ENCODE results near the gene AKAP8L. TPM values are rescaled to one million over a fixed set of nuclear protein-coding genes. Genes with fewer than 3 reads are reported as not detected.

The AKAP8L gene
- total RNA-seq, 1 experiment from 2014 or later: 86.3 TPM

DNA sequence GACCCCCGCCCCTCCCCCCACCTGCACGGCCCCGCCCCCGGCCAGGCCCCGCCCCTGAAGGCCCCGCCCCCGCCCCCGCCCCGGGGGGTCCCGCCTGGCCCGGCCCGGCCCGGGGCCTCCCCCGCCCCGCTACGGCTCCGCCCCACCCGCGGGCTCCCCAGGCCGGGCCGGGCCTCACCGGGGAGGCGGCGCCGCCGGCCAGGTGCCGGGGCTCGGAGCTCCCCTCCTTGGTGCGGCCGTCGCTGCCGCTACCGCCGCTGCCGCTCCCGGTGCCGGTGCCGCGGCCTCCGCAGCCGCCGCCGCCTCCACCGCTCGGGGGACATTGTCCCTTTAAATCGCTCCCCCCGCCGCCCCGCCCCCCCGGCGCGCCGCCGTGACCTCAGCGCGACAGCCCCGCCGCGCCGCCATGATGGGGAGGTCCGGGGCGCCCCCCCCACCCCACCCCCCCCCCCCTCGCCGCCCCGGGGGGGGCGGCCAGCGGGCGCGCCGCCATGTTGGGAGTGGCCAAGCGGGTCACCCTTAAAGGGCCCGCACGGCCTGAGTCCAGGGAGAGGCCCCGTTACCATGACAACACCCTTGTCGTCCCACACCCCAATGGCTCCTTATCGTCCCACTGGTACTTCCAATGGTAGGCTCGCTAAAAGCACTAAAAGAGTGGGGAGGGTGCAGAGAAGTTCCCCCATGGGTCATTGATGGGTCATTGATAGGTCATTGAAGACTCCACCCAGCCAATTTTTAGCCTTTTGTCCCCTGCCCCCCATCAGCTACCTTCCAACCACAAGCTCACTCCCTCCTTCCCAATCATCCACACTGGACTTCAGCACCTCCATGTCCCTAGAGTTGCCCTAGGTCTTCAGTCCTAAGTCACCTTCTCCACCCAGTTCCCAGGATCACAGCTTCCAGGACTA lies 31.1 kb upstream of the AKAP8L start, which contains the start of gene WIZ:
Gene WIZ, minus strand, starts transcription at position 337 of the 908 bp plus-strand sequence. CDS start 1,649 bp downstream, outside the sequence.
- peak; percentile 79 for DNase-seq (ENCODE audit: low spot score)
- in situ Hi-C loops (cut with HindIII; ENCODE audit: low sequenced_read_pairs): no loop called here

DNA sequence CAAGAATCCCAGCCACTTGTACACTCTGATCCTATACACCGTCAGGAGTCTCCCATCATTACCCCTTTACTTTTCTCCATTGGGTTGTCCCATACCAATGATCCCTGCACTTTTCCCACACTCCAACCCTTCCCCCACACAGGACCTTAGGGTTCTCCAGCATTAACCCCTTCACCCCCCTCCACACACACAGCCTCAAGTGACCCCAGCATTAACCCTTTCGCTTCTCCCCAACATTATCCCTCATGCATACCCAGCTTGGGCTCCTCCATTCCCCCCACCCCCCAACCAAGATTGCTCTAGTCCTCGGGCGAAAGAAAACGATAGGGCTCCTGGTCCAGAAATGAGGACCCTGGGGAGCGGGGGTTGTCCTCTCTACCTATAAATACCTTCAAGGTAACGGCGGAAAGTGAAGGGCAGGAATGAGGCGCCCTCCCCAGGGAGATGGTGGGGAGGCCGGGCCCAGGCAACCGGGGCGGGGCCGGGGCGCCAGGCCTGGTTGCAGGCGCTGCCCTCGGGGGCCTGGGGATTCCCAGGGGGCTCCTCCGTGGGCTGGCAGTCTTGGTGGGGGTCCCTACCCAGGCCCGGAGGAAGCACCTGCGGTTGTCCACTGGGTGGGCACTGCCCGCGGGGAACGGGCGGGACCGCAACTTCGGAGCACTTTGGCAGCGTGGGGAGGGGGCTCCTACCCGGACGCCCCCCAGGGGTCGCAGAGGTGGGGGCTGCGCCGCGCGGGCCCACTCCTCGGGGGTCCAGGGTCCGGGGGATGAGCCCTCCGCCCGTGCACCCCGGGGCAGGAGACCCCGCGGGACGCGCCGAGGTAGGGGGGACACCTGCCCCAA lies 30.2 kb upstream of the AKAP8L start:
- DNase-seq (ENCODE audit: low spot score): peak; percentile 47
- in situ Hi-C loops (cut with HindIII; ENCODE audit: low sequenced_read_pairs): no loop called here

DNA sequence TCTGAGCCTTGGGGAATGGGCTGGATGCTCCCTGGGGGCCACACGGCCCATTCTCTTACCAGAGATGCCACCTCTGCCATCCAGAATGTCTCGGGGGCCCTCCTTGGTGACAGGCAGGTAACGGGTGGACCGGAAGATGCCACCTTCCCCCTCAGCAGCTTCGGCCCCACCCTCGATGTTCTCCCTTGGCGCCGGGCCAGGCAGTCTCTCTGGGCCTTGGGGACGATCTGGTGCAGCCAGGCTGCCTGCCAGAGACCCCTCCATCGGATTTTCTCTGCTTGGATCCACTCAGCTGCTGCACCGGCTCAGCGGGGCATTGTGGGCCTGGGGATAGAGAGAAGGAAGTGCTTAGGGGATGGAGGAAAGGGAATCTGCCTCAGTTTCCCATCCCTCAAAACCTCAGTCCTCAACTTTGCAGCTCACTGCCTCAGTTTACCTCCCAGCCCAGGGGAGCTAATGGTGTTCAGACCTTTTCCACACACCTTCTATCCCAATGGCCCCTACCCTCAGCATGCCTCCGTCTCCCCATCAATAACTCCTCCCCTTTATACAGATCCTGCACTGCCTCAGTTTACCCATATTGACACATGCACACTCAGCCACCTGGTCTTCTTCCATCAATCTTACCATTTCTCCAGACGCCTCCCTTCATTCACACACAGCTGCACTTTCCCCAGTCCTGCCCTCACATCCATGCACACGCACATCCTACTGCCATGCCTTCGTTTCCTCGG lies 29.4 kb upstream of the AKAP8L start:
- no peak for DNase-seq (ENCODE audit: low spot score)
- in situ Hi-C loops (cut with HindIII; ENCODE audit: low sequenced_read_pairs): no loop called here

DNA sequence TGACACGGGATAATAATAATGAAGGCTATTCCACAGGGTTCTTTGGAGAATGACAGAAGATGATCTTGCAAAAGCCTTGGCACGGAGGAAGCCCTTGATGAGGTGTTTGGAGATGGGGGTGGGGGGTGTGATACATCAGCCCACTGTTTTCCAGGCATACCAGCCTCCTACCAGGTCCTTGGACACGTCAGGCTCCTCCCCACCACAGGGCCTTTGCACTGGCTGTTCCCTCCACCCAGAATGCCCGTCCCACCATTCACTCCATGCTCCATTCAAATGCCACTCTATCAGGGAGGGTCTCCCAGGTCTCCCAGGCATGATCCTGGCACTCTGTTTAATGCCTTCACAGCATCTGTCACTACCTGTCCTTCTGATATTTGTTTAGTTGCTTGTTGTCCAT lies 28.3 kb upstream of the AKAP8L start:
- no peak for DNase-seq (ENCODE audit: low spot score)
- in situ Hi-C loops (cut with HindIII; ENCODE audit: low sequenced_read_pairs): no loop called here

DNA sequence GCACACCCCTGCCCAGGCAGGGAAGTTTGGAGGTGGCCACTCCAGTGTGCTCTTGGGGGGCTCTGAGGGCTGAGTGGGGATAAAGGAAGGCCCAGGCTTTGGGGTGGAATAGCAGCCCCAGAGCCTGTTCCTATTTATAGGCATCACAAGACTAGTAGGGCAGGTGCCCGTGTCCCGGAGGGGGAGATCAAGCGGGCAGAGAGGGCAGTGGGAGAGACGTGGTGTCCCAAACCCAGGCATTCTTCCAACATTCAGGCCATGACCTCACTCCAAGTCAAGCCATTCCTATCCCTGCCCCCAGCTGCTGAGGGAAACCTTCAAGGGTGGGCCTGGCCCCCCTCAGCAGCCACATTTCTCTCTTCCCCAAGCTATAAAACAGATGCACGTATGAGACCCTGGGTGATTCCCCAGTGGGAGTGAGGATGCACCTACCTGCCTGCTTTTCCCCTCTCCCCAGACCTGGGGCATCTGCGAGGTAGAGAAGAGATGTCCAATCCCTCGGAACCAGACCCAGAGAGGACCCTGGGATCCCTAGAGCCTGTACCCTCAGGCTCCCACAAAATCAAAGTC lies 27.1 kb upstream of the AKAP8L start:
- no peak for DNase-seq (ENCODE audit: low spot score)
- in situ Hi-C loops (cut with HindIII; ENCODE audit: low sequenced_read_pairs): no loop called here

DNA sequence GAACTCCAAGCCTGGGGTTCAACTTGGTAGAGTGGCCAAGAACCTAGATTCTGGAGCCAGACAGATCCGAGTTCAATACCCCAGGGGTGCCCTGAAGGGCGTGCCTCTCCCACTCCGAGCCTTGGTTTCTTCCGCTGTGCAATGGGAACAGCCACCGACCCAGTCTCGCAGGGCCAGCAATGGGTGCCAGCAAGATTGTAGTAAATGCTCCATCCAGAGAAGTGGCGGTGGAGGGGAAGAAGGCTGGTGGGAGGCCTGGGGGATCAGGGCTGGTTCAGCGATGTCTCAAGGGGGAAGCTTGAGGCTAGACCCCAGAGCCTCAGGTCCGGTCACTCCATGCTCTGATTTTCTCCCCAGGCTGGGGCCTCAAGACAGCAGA lies 26.4 kb upstream of the AKAP8L start:
- in situ Hi-C loops (cut with HindIII; ENCODE audit: low sequenced_read_pairs): no loop called here
- no peak for DNase-seq (ENCODE audit: low spot score)

DNA sequence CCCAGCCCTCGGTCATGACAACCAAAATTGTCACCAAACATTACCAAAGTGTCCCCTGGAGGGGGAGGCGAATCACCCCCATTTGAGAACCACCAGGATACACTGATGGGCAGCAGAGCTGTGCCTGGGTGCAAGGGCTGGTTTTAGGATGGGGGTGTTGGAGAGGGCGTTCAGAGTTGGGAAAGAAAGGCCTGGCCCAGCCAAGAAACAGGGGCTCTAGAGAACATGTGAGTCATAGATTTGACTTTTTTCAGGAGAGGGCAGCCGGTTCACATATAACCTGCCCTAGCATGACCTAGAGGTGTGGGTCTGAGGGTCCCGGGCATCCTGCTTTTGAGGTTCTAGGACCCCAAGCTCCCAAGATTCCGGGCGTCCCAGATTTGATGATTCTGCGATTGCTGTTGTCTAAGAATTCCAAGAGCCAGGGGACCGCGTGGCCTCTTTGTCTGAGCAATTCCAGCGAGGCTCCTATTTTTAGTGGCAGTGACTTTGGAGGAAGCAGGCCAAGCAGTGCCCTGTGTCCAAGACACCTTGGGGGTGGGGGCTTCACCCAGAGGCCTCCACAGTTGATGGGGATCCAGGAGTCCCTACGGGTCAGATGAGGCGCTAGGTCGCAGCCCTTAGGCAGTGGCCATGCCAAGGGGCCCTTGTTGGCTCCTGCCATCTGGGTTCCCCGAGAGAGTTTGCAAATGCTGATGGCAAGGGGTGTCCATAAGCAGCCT lies 25.9 kb upstream of the AKAP8L start:
- in situ Hi-C loops (cut with HindIII; ENCODE audit: low sequenced_read_pairs): no loop called here
- DNase-seq (ENCODE audit: low spot score): no peak

DNA sequence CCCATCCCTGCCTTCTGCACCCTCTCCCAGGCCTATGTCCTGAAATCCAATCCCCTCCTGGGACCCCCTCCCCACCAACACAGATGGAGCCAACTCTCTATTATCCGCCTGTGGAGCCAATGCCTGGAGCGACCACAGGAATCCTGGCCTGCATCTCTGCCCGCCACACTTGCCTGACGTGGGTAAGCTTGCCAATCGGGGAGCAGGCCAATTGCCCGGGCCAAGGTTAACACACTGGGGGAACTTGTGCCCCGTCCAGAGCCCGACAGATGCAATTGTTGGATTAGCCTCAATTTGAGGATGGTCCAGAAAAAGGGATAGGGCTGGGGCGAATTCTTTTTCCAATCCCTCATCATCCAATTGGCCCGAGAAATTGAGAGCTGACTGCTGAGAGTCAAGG lies 25.1 kb upstream of the AKAP8L start:
- DNase-seq (ENCODE audit: low spot score): peak; percentile 47
- in situ Hi-C loops (cut with HindIII; ENCODE audit: low sequenced_read_pairs): no loop called here

DNA sequence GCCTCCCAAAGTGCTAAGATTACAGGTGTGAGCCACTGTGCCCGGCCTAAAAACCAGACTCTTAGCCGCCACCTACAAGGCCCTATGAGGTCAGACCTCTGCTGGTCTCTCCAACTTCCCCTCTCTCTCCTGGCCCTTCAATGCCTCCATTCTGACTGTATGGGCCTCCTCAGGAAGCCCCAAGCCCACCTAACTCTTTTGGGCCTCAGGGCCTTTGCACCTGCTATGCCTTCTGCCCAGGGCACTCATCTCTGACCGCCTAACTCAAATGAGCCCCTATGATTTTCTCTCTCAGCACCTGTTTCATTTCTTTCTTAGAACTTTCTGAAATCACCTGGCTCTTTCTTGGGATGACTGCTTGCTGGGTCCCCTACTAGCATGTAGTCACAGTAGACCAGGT lies 24.5 kb upstream of the AKAP8L start:
- DNase-seq (ENCODE audit: low spot score): no peak
- in situ Hi-C loops (cut with HindIII; ENCODE audit: low sequenced_read_pairs): no loop called here

DNA sequence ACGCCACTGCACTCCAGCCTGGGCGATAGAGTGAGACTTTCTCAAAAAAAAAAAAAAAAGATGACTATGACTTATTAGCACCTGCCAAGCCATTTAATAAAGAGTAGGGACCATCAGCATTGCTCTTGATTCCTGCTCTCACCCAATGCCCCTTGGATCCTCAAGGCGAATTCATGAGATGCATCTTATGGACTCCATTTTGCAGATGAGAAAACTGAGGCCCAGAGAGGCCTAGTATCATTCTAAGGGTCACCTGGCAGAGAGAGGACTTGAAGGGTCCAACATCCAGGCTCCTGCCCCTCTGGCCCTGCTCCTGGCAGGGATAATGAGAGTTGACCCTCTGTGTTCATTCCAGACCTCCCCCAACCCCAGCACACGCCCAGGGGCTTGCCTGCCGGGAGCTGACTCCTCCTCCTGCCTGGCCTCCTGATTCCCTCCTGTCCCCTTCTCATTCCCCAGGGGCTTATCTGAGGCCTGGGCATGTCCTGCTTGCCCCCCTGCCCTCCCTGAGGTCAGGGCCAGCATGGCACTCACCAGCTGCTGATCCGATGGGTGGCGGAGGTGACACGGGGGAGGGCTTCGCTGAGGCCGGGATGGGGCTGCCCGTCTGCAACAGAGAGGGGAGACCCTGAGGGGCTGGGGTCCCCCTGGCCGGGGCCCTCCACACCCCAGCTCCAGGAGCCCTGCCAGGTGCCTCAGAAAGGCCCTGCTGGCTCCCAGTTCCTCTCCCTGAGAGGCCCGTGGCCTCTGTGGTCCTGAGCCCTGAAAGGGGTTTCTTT lies 23.5 kb upstream of the AKAP8L start:
- in situ Hi-C loops (cut with HindIII; ENCODE audit: low sequenced_read_pairs): no loop called here
- DNase-seq (ENCODE audit: low spot score): no peak

DNA sequence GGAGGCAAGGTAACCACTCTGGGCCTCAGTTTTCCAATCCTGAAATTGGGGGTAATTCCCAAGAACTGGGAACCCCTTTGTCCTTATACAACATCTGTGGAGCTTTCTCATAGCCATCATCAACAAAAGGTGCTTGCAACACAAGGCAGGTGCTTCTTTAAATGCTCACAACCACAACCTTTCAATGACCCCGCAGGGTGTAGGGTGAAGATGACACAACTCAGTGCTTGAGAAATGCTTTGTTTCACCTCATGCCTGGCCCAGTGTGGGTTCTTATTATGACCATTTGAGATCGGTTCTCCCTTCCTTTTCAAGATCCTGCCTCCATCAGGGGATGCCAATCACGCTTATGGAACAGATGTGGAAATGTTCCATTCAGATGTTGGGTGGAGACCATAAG lies 22.5 kb upstream of the AKAP8L start:
- DNase-seq (ENCODE audit: low spot score): no peak
- in situ Hi-C loops (cut with HindIII; ENCODE audit: low sequenced_read_pairs): no loop called here

DNA sequence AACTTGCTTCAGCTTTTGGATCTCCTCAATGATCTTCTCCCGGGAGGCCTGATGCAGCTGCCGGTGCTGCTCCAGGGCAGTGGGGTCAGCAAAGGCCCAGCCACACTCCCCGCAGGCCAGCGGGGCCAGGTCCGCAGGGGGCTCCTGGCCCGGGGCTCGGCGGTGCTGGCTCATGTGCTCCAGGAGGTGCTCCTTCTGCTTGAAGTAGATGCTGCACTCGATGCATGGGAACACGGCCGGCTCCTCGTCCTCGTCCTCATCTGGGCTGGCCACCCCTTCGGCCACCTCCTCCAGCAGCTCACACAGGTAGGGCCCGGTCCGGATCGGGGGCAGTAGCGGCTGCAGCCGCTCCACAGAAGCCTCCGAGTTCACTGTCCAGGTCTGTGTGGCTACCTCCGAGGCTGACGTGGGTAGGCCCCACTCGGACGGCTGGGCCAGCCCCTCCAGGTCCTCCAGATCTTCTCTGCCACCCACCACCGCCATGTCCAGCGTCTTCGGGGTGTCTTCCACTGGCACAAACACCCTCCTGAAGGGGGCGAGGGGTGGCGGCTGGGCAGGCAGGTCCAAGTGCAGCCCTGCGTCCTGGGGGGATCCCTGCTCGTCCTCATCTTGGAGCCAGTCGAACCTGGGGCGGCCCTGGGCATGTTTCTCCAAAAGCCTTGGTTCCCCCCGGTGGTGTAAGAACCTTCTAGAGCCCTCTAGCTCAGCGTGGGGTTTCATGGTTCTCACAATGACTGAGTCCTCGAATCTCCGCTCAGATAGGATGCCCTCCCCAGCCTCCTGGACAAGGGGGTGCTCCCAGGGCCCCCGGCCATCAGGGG lies 21.2 kb upstream of the AKAP8L start:
- in situ Hi-C loops (cut with HindIII; ENCODE audit: low sequenced_read_pairs): no loop called here
- no peak for DNase-seq (ENCODE audit: low spot score)

DNA sequence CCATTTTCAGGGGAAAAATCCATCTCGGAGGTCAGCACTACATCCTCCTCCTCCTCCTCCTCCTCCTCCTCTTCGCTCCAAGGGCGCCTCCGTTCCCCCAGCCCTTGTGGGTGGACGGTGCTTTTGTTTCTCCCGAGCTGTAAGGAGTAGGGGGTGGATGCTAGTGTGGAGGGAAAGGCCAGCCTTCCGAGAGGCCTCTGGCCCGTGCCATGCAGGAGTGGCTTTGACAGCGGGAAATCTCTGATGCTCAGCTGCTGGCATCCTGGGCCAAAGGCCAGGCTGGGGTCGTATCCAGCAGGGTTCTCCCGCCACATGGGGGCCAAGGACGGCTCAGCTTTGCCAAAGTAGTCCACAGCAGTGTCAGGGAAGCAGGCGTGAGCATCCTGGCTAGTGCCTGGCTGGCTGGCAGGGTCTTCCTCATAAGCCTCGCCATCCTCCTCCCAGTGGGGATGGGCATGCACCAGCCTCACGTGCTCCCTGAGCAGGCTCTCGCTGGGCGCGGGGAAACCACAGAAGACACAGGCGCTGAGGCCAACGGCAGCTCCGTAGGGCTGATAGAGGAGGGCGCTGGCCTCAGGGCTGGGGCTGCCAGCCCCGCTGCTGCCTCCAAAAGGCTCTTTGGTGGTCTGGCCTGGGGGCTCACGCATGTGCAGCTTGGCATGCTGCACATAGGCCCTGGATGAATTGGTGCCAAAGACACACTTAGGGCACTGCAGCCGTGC lies 20.5 kb upstream of the AKAP8L start:
- in situ Hi-C loops (cut with HindIII; ENCODE audit: low sequenced_read_pairs): no loop called here
- no peak for DNase-seq (ENCODE audit: low spot score)

DNA sequence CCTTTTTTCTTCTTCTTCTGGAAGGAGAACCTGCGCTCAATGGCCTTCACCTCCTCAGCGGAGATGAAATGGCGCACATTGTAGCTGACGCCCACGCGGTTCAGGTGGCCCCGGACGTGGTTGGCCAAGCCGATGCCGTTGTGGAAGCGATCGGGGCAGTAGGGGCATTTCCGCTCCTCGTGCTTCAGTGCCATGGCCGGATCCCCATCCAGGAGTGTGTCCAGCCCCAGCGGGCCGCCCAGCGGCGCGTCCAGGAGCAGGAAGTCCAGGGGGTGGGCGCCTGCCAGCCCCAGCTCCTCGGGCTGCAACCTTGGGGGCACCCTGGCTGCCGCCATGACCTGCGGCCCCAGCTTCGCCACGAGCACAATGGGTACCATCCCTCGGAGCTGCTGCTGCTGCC lies 19.8 kb upstream of the AKAP8L start:
- in situ Hi-C loops (cut with HindIII; ENCODE audit: low sequenced_read_pairs): no loop called here
- DNase-seq (ENCODE audit: low spot score): no peak

DNA sequence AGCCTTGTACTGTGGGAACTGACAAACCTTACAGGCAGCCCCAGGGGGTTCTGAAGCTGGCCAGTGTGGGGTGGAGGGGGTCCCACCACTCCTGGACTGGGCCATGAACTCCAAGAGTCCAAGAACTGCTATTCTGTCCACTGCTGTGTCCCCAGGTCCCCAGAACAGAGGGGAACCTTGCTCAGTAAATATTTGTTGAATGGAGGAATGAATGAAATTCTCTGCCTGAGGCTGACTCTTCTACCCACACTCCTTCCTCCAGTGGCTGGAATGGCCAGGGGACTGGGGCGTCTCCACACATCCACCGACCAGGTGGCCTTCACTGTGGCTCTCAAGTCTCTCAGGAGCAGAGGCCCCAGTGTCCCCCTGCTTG lies 19.3 kb upstream of the AKAP8L start:
- no peak for DNase-seq (ENCODE audit: low spot score)
- in situ Hi-C loops (cut with HindIII; ENCODE audit: low sequenced_read_pairs): no loop called here

DNA sequence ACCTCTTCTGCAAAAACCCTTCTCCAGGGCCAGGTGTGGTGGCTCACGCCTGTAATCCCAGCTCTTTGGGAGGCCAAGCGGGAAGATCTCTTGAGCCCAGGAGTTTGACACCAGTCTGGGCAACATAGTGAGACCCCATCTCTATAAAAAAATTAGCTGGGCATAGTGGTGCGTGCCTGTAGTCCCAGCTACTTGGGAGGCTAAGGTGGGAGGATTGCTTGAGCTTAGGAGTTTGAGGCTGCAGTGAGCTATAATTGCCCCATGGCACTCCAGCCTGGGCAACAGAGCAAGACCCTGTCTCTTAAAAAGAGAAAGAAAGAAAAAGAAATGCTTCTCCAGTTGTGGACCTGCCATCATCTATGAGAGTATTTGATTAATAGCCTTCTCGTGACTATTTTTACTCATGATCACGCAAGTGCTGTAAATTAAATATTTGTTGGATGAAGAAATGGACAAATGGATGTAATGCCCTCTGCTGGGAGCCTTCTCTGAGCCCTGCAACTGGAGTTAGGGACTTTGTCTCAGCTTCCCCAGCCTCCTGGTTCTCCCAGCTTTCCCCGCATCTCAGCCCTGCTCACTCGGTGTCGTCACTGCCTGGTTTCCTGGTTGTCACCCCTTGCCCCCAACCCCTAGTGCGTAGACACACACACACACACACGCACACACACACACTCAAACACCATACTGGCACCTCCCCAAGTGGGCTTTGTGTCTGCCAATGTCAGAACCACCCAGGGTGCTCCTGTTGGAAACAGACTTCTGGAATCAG lies 18.8 kb upstream of the AKAP8L start:
- no peak for DNase-seq (ENCODE audit: low spot score)
- in situ Hi-C loops (cut with HindIII; ENCODE audit: low sequenced_read_pairs): no loop called here
